MM.1S (cell line): ENCODE data around the gene MLH3.

Experiments used
- DNase-seq: peaks from one replicate; pipeline ENCODE4 v3.0.0-alpha.2; 2015
- H2AFZ ChIP-seq: fragments of 300-600 bp; sonication (generic); 2 replicates; pipeline ENCODE4 v1.6.0; 2016; ENCODE audit warnings: antibody characterized with exemption, low read length
- H3F3A ChIP-seq: fragments of 300-600 bp; sonication (generic); 2 replicates; pipeline ENCODE4 v1.6.1; 2016; ENCODE audit warnings: mild to moderate bottlenecking, antibody characterized with exemption, low read length, moderate library complexity, mixed read lengths; ENCODE audit not compliant: insufficient read depth
- H3K27ac ChIP-seq: fragments of 300-600 bp; sonication (generic); 2 replicates; pipeline ENCODE4 v1.5.1; 2016; ENCODE audit warnings: mild to moderate bottlenecking, low read length
- H3K27me3 ChIP-seq: fragments of 300-600 bp; sonication (generic); replicated peaks from 2 replicates; pipeline ENCODE4 v1.6.0; 2016; ENCODE audit warnings: low read length; ENCODE audit not compliant: insufficient read depth
- H3K36me3 ChIP-seq: fragments of 300-600 bp; sonication (generic); replicated peaks from 2 replicates; pipeline ENCODE4 v1.6.1; 2016; ENCODE audit warnings: mild to moderate bottlenecking, low read length, mixed read lengths; ENCODE audit not compliant: insufficient read depth
- H3K4me1 ChIP-seq: fragments of 300-600 bp; sonication (generic); 2 replicates; pipeline ENCODE4 v1.6.1; 2016; ENCODE audit warnings: low read length, mixed read lengths
- H3K4me2 ChIP-seq: fragments of 300-600 bp; sonication (generic); 2 replicates; pipeline ENCODE4 v1.6.0; 2016; ENCODE audit warnings: low read depth, low read length
- H3K4me3 ChIP-seq: fragments of 300-600 bp; sonication (generic); 2 replicates; pipeline ENCODE4 v1.5.1; 2016; ENCODE audit warnings: low read length, mixed read lengths
- H3K79me2 ChIP-seq: fragments of 300-600 bp; sonication (generic); 2 replicates; pipeline ENCODE4 v1.6.1; 2016; ENCODE audit warnings: mixed run types, low read length, mixed read lengths
- H3K9ac ChIP-seq: fragments of 300-600 bp; sonication (generic); 2 replicates; pipeline ENCODE4 v1.6.1; 2016; ENCODE audit warnings: low read length, mixed read lengths
- H3K9me2 ChIP-seq: fragments of 300-600 bp; sonication (generic); replicated peaks from 2 replicates; pipeline ENCODE4 v1.6.1; 2016; ENCODE audit warnings: mild to moderate bottlenecking, low read length, mixed read lengths; ENCODE audit not compliant: insufficient read depth
- H3K9me3 ChIP-seq: fragments of 300-600 bp; sonication (generic); replicated peaks from 2 replicates; pipeline ENCODE4 v1.6.1; 2016; ENCODE audit warnings: mild to moderate bottlenecking, low read length, mixed read lengths; ENCODE audit not compliant: insufficient read depth
- H4K20me1 ChIP-seq: fragments of 300-600 bp; sonication (generic); 2 replicates; pipeline ENCODE4 v1.6.1; 2016; ENCODE audit warnings: mild to moderate bottlenecking, low read length, moderate library complexity, mixed read lengths; ENCODE audit not compliant: insufficient read depth
- CTCF ChIP-seq: fragments of 300-600 bp; sonication (generic); IDR thresholded peaks from 2 replicates; pipeline ENCODE4 v1.5.1; 2016; ENCODE audit warnings: antibody characterized with exemption, low read length, mixed read lengths
- EZH2 ChIP-seq: fragments of 300-600 bp; sonication (generic); optimal IDR thresholded peaks from 2 replicates; pipeline ENCODE3; 2017; ENCODE audit warnings: low read depth, mild to moderate bottlenecking, antibody characterized with exemption, low read length, mixed read lengths
- EZH2phosphoT487 ChIP-seq: fragments of 300-600 bp; sonication (generic); IDR thresholded peaks from 2 replicates; pipeline ENCODE4 v1.6.1; 2018; ENCODE audit warnings: antibody characterized with exemption, low read length

MLH3 gene

GRCh38 chr14:75096959-75097358 is 45.7 kb upstream of the MLH3 start:
- H3K9me2 ChIP-seq, result no peaks in the 10 kb centered on the region
- H3K4me2 ChIP-seq, result no peak overlapping the region
- H4K20me1 ChIP-seq, result no peaks in the 10 kb centered on the region
- no peak overlapping the region for H3K4me3 ChIP-seq
- no peaks in the 10 kb centered on the region for H3K36me3 ChIP-seq
- H3K9ac ChIP-seq, result no peak overlapping the region
- no peak overlapping the region for H3K27ac ChIP-seq
- H3K4me1 ChIP-seq, result no peaks in the 10 kb centered on the region
- H3K9me3 ChIP-seq, result no peaks in the 10 kb centered on the region
- H3K27me3 ChIP-seq, result no peaks in the 10 kb centered on the region
- DNase-seq, result no peak
- no peaks in the 10 kb centered on the region for H3F3A ChIP-seq
- no peak overlapping the region for H2AFZ ChIP-seq
- TF ChIP-seq EZH2 (no peak), CTCF (no peak), EZH2phosphoT487 (no peak)
- H3K79me2 ChIP-seq, result no peaks in the 10 kb centered on the region

GRCh38 chr14:75095690-75096089 is 44.4 kb upstream of the MLH3 start:
- no peak overlapping the region for H3K4me3 ChIP-seq
- H4K20me1 ChIP-seq, result no peaks in the 10 kb centered on the region
- no peaks in the 10 kb centered on the region for H3F3A ChIP-seq
- no peaks in the 10 kb centered on the region for H3K9me3 ChIP-seq
- DNase-seq, result no peak
- H3K27ac ChIP-seq, result no peak overlapping the region
- TF ChIP-seq EZH2 (no peak), CTCF (no peak), EZH2phosphoT487 (no peak)
- H3K4me2 ChIP-seq, result no peak overlapping the region
- H3K9me2 ChIP-seq, result no peaks in the 10 kb centered on the region
- H3K4me1 ChIP-seq, result no peaks in the 10 kb centered on the region
- no peak overlapping the region for H3K9ac ChIP-seq
- no peaks in the 10 kb centered on the region for H3K27me3 ChIP-seq
- H3K79me2 ChIP-seq, result no peaks in the 10 kb centered on the region
- H2AFZ ChIP-seq, result no peak overlapping the region
- H3K36me3 ChIP-seq, result no peaks in the 10 kb centered on the region

- Histone ChIP-seq H3K9ac (no peak overlapping the region), H4K20me1 (no peaks in the 10 kb centered on the region), H3F3A (no peaks in the 10 kb centered on the region), H3K36me3 (no peaks in the 10 kb centered on the region), H3K79me2 (no peaks in the 10 kb centered on the region), H3K4me3 (no peak overlapping the region), H3K4me2 (no peak overlapping the region), H3K9me3 (no peaks in the 10 kb centered on the region), H2AFZ (no peak overlapping the region), H3K27ac (no peak overlapping the region), H3K27me3 (no peaks in the 10 kb centered on the region), H3K9me2 (no peaks in the 10 kb centered on the region), H3K4me1 (no peaks in the 10 kb centered on the region)
- no peak for DNase-seq
- TF ChIP-seq CTCF (no peak), EZH2phosphoT487 (no peak), EZH2 (no peak)
Observed at GRCh38 chr14:75094896-75095295, 43.6 kb upstream of the MLH3 start.

GRCh38 chr14:75092698-75093097 is 41.4 kb upstream of the MLH3 start:
- no peaks in the 10 kb centered on the region for H3F3A ChIP-seq
- no peaks in the 10 kb centered on the region for H3K9me3 ChIP-seq
- no peaks in the 10 kb centered on the region for H3K36me3 ChIP-seq
- H3K79me2 ChIP-seq, result no peaks in the 10 kb centered on the region
- no peak overlapping the region for H3K4me2 ChIP-seq
- H3K27me3 ChIP-seq, result no peaks in the 10 kb centered on the region
- H3K4me3 ChIP-seq, result no peak overlapping the region
- DNase-seq, result no peak
- no peak for TF ChIP-seq CTCF
- no peak for TF ChIP-seq EZH2
- TF ChIP-seq EZH2phosphoT487, result no peak
- no peak overlapping the region for H3K27ac ChIP-seq
- H4K20me1 ChIP-seq, result no peaks in the 10 kb centered on the region
- no peak overlapping the region for H2AFZ ChIP-seq
- no peaks in the 10 kb centered on the region for H3K9me2 ChIP-seq
- H3K4me1 ChIP-seq, result no peaks in the 10 kb centered on the region
- no peak overlapping the region for H3K9ac ChIP-seq
